Endothelial cell of umbilical vein (primary cell): ENCODE data around the gene PPP4R1. TPM values are rescaled to one million over a fixed set of nuclear protein-coding genes. Genes with fewer than 3 reads are reported as not detected.

ENCODE experiments used
- BruUV-seq: library from RNA; stranded (reverse); fragments of 400-500 nt; replicated peaks from 2 replicates; lab custom pipeline; 2021; lab: Mats Ljungman, UMichigan
- CTCF ChIA-PET: fragments of 300-600, 350-600 bp; sonication (Branson Sonifier 250); formaldehyde crosslinking; loops from one replicate; lab custom pipeline; 2021; ENCODE audit warnings: antibody characterized with exemption, inconsistent platforms; lab: Charles Lee
- POLR2A ChIA-PET: fragments of 300-600, 350-600 bp; sonication (Branson Sonifier 250); formaldehyde crosslinking; loops from one replicate; lab custom pipeline; 2021; ENCODE audit warnings: antibody characterized with exemption, inconsistent platforms; lab: Charles Lee
- DNase-seq: peaks from one replicate; pipeline ENCODE4 v3.0.0-alpha.2; 2011; ENCODE audit warnings: low read depth, low spot score
- FAIRE-seq: peaks from 2 replicates; lab custom pipeline; 2011; peaks lifted over from hg19 to GRCh38; lab: Jason Lieb, UNC
- H2AFZ ChIP-seq: 2 replicates; pipeline ENCODE4 v1.6.0; 2012; ENCODE audit warnings: low read depth, low read length, control low read depth, inconsistent platforms
- H3K27ac ChIP-seq: 2 replicates; pipeline ENCODE4 v1.5.1; 2011; ENCODE audit warnings: low read depth, mild to moderate bottlenecking, control low read depth, low read length, moderate library complexity; ENCODE audit not compliant: insufficient read depth
- H3K27me3 ChIP-seq, 2 experiments: 2 replicates each; pipeline versions ENCODE4 v1.6.0 to v1.6.1; 2011; ENCODE audit warnings: low read length in 2 of 2, mixed read lengths in 1 of 2; ENCODE audit not compliant: control insufficient read depth in 2 of 2, insufficient read depth in 2 of 2
- H3K36me3 ChIP-seq, 2 experiments: 2 replicates in 1 of 2; 3 replicates in 1 of 2; pipeline ENCODE4 v1.5.1; 2011; ENCODE audit warnings: low read length in 2 of 2, mild to moderate bottlenecking in 1 of 2, moderate library complexity in 1 of 2; ENCODE audit not compliant: control insufficient read depth in 2 of 2, insufficient read depth in 2 of 2; ENCODE audit errors: extremely low read depth in 1 of 2
- H3K4me1 ChIP-seq: 3 replicates; pipeline ENCODE4 v1.5.1; 2011; ENCODE audit warnings: mild to moderate bottlenecking, low read length; ENCODE audit not compliant: control insufficient read depth, insufficient read depth; ENCODE audit errors: extremely low read depth
- H3K4me2 ChIP-seq: 2 replicates; pipeline ENCODE4 v1.6.1; 2011; ENCODE audit warnings: low read length, control low read depth, mixed read lengths; ENCODE audit not compliant: insufficient read depth
- H3K4me3 ChIP-seq, 3 experiments: fragments of 200-600 bp in 1 of 3; sonication (generic), shearing (Covaris generic) in 1 of 3; replicated peaks in 1 of 3; 2 replicates each; pipeline ENCODE4 v1.5.1; 2011 to 2016; ENCODE audit warnings: control low read depth in 3 of 3, low read length in 3 of 3, mild to moderate bottlenecking in 2 of 3, inconsistent platforms in 1 of 3, low read depth in 1 of 3, moderate library complexity in 1 of 3; ENCODE audit not compliant: insufficient read depth in 1 of 3
- H3K79me2 ChIP-seq: 2 replicates; pipeline ENCODE4 v1.6.0; 2012; ENCODE audit warnings: low read length, inconsistent platforms; ENCODE audit not compliant: control insufficient read depth, insufficient read depth
- H3K9ac ChIP-seq: replicated peaks from 2 replicates; pipeline ENCODE3; 2011; ENCODE audit warnings: low read length, control low read depth; ENCODE audit not compliant: insufficient read depth; ENCODE audit errors: extremely low read depth
- H3K9me1 ChIP-seq: replicated peaks from 3 replicates; pipeline ENCODE4 v1.6.0; 2011; ENCODE audit warnings: mild to moderate bottlenecking, low read length; ENCODE audit not compliant: control insufficient read depth, insufficient read depth; ENCODE audit errors: extremely low read depth
- H3K9me3 ChIP-seq: replicated peaks from 2 replicates; pipeline ENCODE4 v1.5.1; 2012; ENCODE audit warnings: low read length, inconsistent platforms; ENCODE audit not compliant: control insufficient read depth, insufficient read depth
- H4K20me1 ChIP-seq: replicated peaks from 2 replicates; pipeline ENCODE3; 2011; ENCODE audit warnings: mild to moderate bottlenecking, low read length; ENCODE audit not compliant: control insufficient read depth, insufficient read depth; ENCODE audit errors: extremely low read depth
- EZH2 ChIP-seq: IDR thresholded peaks from 2 replicates; pipeline ENCODE4 v1.6.1; 2012; ENCODE audit warnings: borderline replicate concordance, low read depth, mild to moderate bottlenecking, moderate library complexity, low read length, inconsistent platforms; ENCODE audit not compliant: severe bottlenecking
- FOS ChIP-seq: IDR thresholded peaks from 2 replicates; pipeline ENCODE4 v1.6.1; 2011; ENCODE audit warnings: mild to moderate bottlenecking, low read length, moderate library complexity, borderline replicate concordance; ENCODE audit not compliant: insufficient read depth
- GATA2 ChIP-seq: IDR thresholded peaks from 2 replicates; pipeline ENCODE4 v1.7.0; 2011; ENCODE audit warnings: low read depth, mild to moderate bottlenecking, moderate library complexity, mixed read lengths, low read length; ENCODE audit not compliant: insufficient read length, insufficient read depth
- JUN ChIP-seq: IDR thresholded peaks from 2 replicates; pipeline ENCODE4 v1.6.1; 2011; ENCODE audit warnings: borderline replicate concordance, low read depth; ENCODE audit not compliant: insufficient read length, insufficient read depth
- MYC ChIP-seq: IDR thresholded peaks from one replicate; pipeline ENCODE4 v1.6.1; 2011; ENCODE audit warnings: mild to moderate bottlenecking, low read depth, low read length
- POLR2A ChIP-seq: IDR thresholded peaks from 2 replicates; pipeline ENCODE4 v1.6.1; 2012; ENCODE audit warnings: low read depth, mild to moderate bottlenecking, control low read depth, low read length
- POLR2AphosphoS5 ChIP-seq: IDR thresholded peaks from 2 replicates; pipeline ENCODE4 v1.6.1; 2012; ENCODE audit warnings: low read depth, mild to moderate bottlenecking, control low read depth, low read length, moderate library complexity; ENCODE audit not compliant: insufficient read depth
- dilution Hi-C: fragments of 300-500 bp; cut with MboI; formaldehyde crosslinking; loops from one replicate; pipeline ENCODE4 v1.15.0; 2019; ENCODE audit warnings: low sequenced_read_pairs; ENCODE audit not compliant: extremely low pct_ligation_motif_present
- intact Hi-C: fragments of 100-400 bp; cut with micrococcal nuclease; formaldehyde crosslinking; loops from one replicate; pipeline ENCODE4 v1.10.0; 2022
- polyA plus RNA-seq, 4 experiments: library from polyadenylated mRNA; depleted of rRNA in 3 of 4; stranded (reverse) in 3 of 4; unstranded in 1 of 4; fragments of >200 nt; gene quantifications; 2 replicates each; pipeline versions ENCODE4 v1.2.1 to v1.2.3, GENCODE V29; 2011 to 2012; ENCODE audit warnings: missing spikeins in 1 of 4
- total RNA-seq: library from RNA; stranded (reverse); gene quantifications from 2 replicates; pipeline ENCODE4 v1.2.3, GENCODE V29; 2021
- TF ChIP-seq, protein P1 (sequence below): IDR thresholded peaks from 2 replicates; pipeline ENCODE4 v1.6.1; 2011; ENCODE audit not compliant: insufficient read depth, insufficient read length
- TF ChIP-seq, protein P2 (sequence below), 2 donors: IDR thresholded peaks; 1 replicate in 1 of 2; 2 replicates in 1 of 2; pipeline ENCODE4 v1.5.1; 2011; ENCODE audit warnings: low read length in 2 of 2, mild to moderate bottlenecking in 2 of 2, moderate library complexity in 2 of 2, control low read depth in 1 of 2, inconsistent platforms in 1 of 2, low read depth in 1 of 2; ENCODE audit not compliant: insufficient read depth in 1 of 2; ENCODE audit errors: extremely low read depth in 1 of 2

Gene PPP4R1
- total and polyA plus RNA-seq, 2 donors (not counting 3 experiments of a cell fraction or from before 2014, with no cell fraction given): 138 to 152 TPM

DNA sequence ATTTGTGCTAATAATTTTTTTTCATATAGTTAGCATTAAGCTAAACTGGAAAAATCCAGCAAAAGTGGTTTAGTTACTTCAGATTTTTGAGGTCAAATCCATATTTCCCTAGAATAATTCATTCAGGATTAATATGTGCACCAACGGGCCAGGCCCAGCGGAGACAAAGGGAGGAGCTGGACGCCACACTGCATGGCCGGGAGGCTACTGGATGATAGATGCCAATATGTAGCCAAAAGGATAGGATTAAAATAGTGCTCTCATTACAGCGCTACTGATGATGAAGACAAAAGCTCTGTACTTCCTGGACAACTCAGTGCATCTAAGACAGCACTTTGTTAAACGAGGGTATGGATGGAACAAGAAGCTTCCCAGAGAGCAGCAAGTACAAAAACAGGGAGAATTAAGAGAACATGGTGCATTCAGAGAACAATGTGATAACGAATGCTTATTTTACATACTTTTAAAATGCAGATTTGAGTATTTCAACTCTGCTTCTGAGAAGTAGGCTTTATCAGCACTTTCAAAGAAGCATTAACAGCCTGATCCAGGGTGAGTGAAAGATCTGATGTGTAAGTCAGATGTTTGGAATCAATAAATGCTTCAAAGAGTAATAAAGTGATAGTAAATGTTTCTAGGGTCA lies 39.8 kb downstream of the PPP4R1 start:
- no peak overlapping the region for H3K27ac ChIP-seq
- no peak for FAIRE-seq
- H3K4me3 ChIP-seq: no peak overlapping the region
- no peak overlapping the region for H3K9ac ChIP-seq
- intact Hi-C loops (loop anchor here (1.0 to 5.0 kb wide), 7 partner anchors 38 to 377 kb away; partner anchors contain the start of gene VAPA), dilution Hi-C loops (no loop called here)
- TF ChIP-seq JUN: no peak
- TF ChIP-seq FOS: no peak
- no peak for TF ChIP-seq POLR2A
- TF ChIP-seq POLR2AphosphoS5: no peak
- TF ChIP-seq EZH2: no peak
- no peak for TF ChIP-seq MYC
- TF ChIP-seq GATA2: no peak
- TF ChIP-seq, protein P1, sequence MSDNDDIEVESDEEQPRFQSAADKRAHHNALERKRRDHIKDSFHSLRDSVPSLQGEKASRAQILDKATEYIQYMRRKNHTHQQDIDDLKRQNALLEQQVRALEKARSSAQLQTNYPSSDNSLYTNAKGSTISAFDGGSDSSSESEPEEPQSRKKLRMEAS: no peak
- TF ChIP-seq, protein P2, sequence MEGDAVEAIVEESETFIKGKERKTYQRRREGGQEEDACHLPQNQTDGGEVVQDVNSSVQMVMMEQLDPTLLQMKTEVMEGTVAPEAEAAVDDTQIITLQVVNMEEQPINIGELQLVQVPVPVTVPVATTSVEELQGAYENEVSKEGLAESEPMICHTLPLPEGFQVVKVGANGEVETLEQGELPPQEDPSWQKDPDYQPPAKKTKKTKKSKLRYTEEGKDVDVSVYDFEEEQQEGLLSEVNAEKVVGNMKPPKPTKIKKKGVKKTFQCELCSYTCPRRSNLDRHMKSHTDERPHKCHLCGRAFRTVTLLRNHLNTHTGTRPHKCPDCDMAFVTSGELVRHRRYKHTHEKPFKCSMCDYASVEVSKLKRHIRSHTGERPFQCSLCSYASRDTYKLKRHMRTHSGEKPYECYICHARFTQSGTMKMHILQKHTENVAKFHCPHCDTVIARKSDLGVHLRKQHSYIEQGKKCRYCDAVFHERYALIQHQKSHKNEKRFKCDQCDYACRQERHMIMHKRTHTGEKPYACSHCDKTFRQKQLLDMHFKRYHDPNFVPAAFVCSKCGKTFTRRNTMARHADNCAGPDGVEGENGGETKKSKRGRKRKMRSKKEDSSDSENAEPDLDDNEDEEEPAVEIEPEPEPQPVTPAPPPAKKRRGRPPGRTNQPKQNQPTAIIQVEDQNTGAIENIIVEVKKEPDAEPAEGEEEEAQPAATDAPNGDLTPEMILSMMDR (IDR thresholded peaks at IDR 0.05; ENCODE audit: extremely low read depth in 1 of 2, insufficient read depth in 1 of 2, low read depth in 1 of 2, low read length in 2 of 2): no peak
- no peaks in the 10 kb centered on the region for H3K9me3 ChIP-seq
- H3K9me1 ChIP-seq: no peaks in the 10 kb centered on the region
- ChIA-PET POLR2A (no interaction called here), CTCF (interaction anchor here (0.8 to 3.3 kb wide), 24 partner anchors 9 to 501 kb away, joined by 3 to 32 read pairs (median 4); partner anchors contain the start of gene RAB31)
- no peaks in the 10 kb centered on the region for H3K27me3 ChIP-seq
- H3K4me1 ChIP-seq: peaks cover 28% of the 10 kb centered on the region
- BruUV-seq: no TSS peak
- H2AFZ ChIP-seq: no peak overlapping the region
- H3K79me2 ChIP-seq: peaks cover 18% of the 10 kb centered on the region
- H3K36me3 ChIP-seq: peaks cover 9 to 13% of the 10 kb centered on the region in 2 experiments
- peaks cover 3% of the 10 kb centered on the region for H4K20me1 ChIP-seq
- no peak for DNase-seq
- no peak overlapping the region for H3K4me2 ChIP-seq
